Measurements from ENCODE around the gene CENPT.

The CENPT gene

GRCh38 chr16:67801241-67801640 lies 46.3 kb downstream of the CENPT start:
- H3K4me3 ChIP-seq (ENCODE audit: low read length in 2 of 2), result no peak overlapping the region
- H3K9ac ChIP-seq (ENCODE audit: low read depth in 1 of 2, low read length in 2 of 2), result no peak overlapping the region
- H3K36me3 ChIP-seq (ENCODE audit: control insufficient read depth in 2 of 2, insufficient read depth in 2 of 2, low read length in 2 of 2), result peaks cover 21 to 24% of the 10 kb centered on the region in 2 donors
- peaks cover 9 to 18% of the 10 kb centered on the region in 2 donors for H3K4me1 ChIP-seq (ENCODE audit: control insufficient read depth in 2 of 2, insufficient read depth in 2 of 2, low read length in 2 of 2)
- H3K27ac ChIP-seq (ENCODE audit: low read depth in 2 of 2, low read length in 2 of 2), result no peak overlapping the region
- H3K27me3 ChIP-seq (ENCODE audit: control insufficient read depth in 2 of 2, insufficient read depth in 2 of 2, low read length in 2 of 2), result no peaks in the 10 kb centered on the region
- H3K9me3 ChIP-seq (ENCODE audit: control insufficient read depth in 2 of 2, low read length in 2 of 2), result no peaks in the 10 kb centered on the region

GRCh38 chr16:67800338-67800926 lies 47.1 kb downstream of the CENPT start:
- peaks cover 5 to 12% of the 10 kb centered on the region in 2 donors for H3K4me1 ChIP-seq (ENCODE audit: control insufficient read depth in 2 of 2, insufficient read depth in 2 of 2, low read length in 2 of 2)
- no peak overlapping the region for H3K9ac ChIP-seq (ENCODE audit: low read depth in 1 of 2, low read length in 2 of 2)
- H3K27me3 ChIP-seq (ENCODE audit: control insufficient read depth in 2 of 2, insufficient read depth in 2 of 2, low read length in 2 of 2), result no peaks in the 10 kb centered on the region
- no peak overlapping the region for H3K4me3 ChIP-seq (ENCODE audit: low read length in 2 of 2)
- H3K27ac ChIP-seq (ENCODE audit: low read depth in 2 of 2, low read length in 2 of 2), result no peak overlapping the region
- peaks cover 21 to 24% of the 10 kb centered on the region in 2 donors for H3K36me3 ChIP-seq (ENCODE audit: control insufficient read depth in 2 of 2, insufficient read depth in 2 of 2, low read length in 2 of 2)
- no peaks in the 10 kb centered on the region for H3K9me3 ChIP-seq (ENCODE audit: control insufficient read depth in 2 of 2, low read length in 2 of 2)

- no peaks in the 10 kb centered on the region for H3K27me3 ChIP-seq (ENCODE audit: control insufficient read depth in 2 of 2, insufficient read depth in 2 of 2, low read length in 2 of 2)
- peaks cover 13% of the 10 kb centered on the region in 2 donors for H3K36me3 ChIP-seq (ENCODE audit: control insufficient read depth in 2 of 2, insufficient read depth in 2 of 2, low read length in 2 of 2)
- no peaks in the 10 kb centered on the region for H3K9me3 ChIP-seq (ENCODE audit: control insufficient read depth in 2 of 2, low read length in 2 of 2)
- no peak overlapping the region for H3K9ac ChIP-seq (ENCODE audit: low read depth in 1 of 2, low read length in 2 of 2)
- H3K27ac ChIP-seq (ENCODE audit: low read depth in 2 of 2, low read length in 2 of 2), result no peak overlapping the region
- H3K4me1 ChIP-seq (ENCODE audit: control insufficient read depth in 2 of 2, insufficient read depth in 2 of 2, low read length in 2 of 2), result peaks cover 0 to 3% of the 10 kb centered on the region in 2 donors
- H3K4me3 ChIP-seq (ENCODE audit: low read length in 2 of 2), result no peak overlapping the region
Observed at GRCh38 chr16:67796099-67796718, 51.3 kb downstream of the CENPT start.

GRCh38 chr16:67790071-67790470 lies 57.4 kb downstream of the CENPT start:
- Histone ChIP-seq H3K4me3 (ENCODE audit: low read length in 2 of 2) (no peak overlapping the region), H3K27me3 (ENCODE audit: control insufficient read depth in 2 of 2, insufficient read depth in 2 of 2, low read length in 2 of 2) (no peaks in the 10 kb centered on the region), H3K27ac (ENCODE audit: low read depth in 2 of 2, low read length in 2 of 2) (no peak overlapping the region), H3K36me3 (ENCODE audit: control insufficient read depth in 2 of 2, insufficient read depth in 2 of 2, low read length in 2 of 2) (no peaks in the 10 kb centered on the region), H3K9ac (ENCODE audit: low read depth in 1 of 2, low read length in 2 of 2) (no peak overlapping the region), H3K4me1 (ENCODE audit: control insufficient read depth in 2 of 2, insufficient read depth in 2 of 2, low read length in 2 of 2) (no peaks in the 10 kb centered on the region), H3K9me3 (ENCODE audit: control insufficient read depth in 2 of 2, low read length in 2 of 2) (no peaks in the 10 kb centered on the region)

- Histone ChIP-seq H3K9ac (ENCODE audit: low read depth in 1 of 2, low read length in 2 of 2) (no peak overlapping the region), H3K9me3 (ENCODE audit: control insufficient read depth in 2 of 2, low read length in 2 of 2) (no peaks in the 10 kb centered on the region), H3K4me1 (ENCODE audit: control insufficient read depth in 2 of 2, insufficient read depth in 2 of 2, low read length in 2 of 2) (peaks cover 0 to 3% of the 10 kb centered on the region in 2 donors), H3K36me3 (ENCODE audit: control insufficient read depth in 2 of 2, insufficient read depth in 2 of 2, low read length in 2 of 2) (no peaks in the 10 kb centered on the region), H3K27me3 (ENCODE audit: control insufficient read depth in 2 of 2, insufficient read depth in 2 of 2, low read length in 2 of 2) (no peaks in the 10 kb centered on the region), H3K27ac (ENCODE audit: low read depth in 2 of 2, low read length in 2 of 2) (no peak overlapping the region), H3K4me3 (ENCODE audit: low read length in 2 of 2) (no peak overlapping the region)
Observed at GRCh38 chr16:67786491-67786890, 61.0 kb downstream of the CENPT start.

- Histone ChIP-seq H3K9me3 (ENCODE audit: control insufficient read depth in 2 of 2, low read length in 2 of 2) (no peaks in the 10 kb centered on the region), H3K9ac (ENCODE audit: low read depth in 1 of 2, low read length in 2 of 2) (no peak overlapping the region), H3K27me3 (ENCODE audit: control insufficient read depth in 2 of 2, insufficient read depth in 2 of 2, low read length in 2 of 2) (no peaks in the 10 kb centered on the region), H3K4me1 (ENCODE audit: control insufficient read depth in 2 of 2, insufficient read depth in 2 of 2, low read length in 2 of 2) (peaks cover 0 to 3% of the 10 kb centered on the region in 2 donors), H3K4me3 (ENCODE audit: low read length in 2 of 2) (no peak overlapping the region), H3K36me3 (ENCODE audit: control insufficient read depth in 2 of 2, insufficient read depth in 2 of 2, low read length in 2 of 2) (no peaks in the 10 kb centered on the region), H3K27ac (ENCODE audit: low read depth in 2 of 2, low read length in 2 of 2) (no peak overlapping the region)
Observed at GRCh38 chr16:67783353-67783725, 64.2 kb downstream of the CENPT start.

GRCh38 chr16:67782567-67783352 lies 64.7 kb downstream of the CENPT start:
- H3K27ac ChIP-seq (ENCODE audit: low read depth in 2 of 2, low read length in 2 of 2), result no peak overlapping the region
- no peak overlapping the region for H3K9ac ChIP-seq (ENCODE audit: low read depth in 1 of 2, low read length in 2 of 2)
- H3K4me1 ChIP-seq (ENCODE audit: control insufficient read depth in 2 of 2, insufficient read depth in 2 of 2, low read length in 2 of 2), result peaks cover 0 to 3% of the 10 kb centered on the region in 2 donors
- H3K27me3 ChIP-seq (ENCODE audit: control insufficient read depth in 2 of 2, insufficient read depth in 2 of 2, low read length in 2 of 2), result no peaks in the 10 kb centered on the region
- H3K4me3 ChIP-seq (ENCODE audit: low read length in 2 of 2), result no peak overlapping the region
- H3K36me3 ChIP-seq (ENCODE audit: control insufficient read depth in 2 of 2, insufficient read depth in 2 of 2, low read length in 2 of 2), result peaks cover 0 to 1% of the 10 kb centered on the region in 2 donors
- H3K9me3 ChIP-seq (ENCODE audit: control insufficient read depth in 2 of 2, low read length in 2 of 2), result no peaks in the 10 kb centered on the region

GRCh38 chr16:67781565-67781921 lies 66.0 kb downstream of the CENPT start:
- H3K4me3 ChIP-seq (ENCODE audit: low read length in 2 of 2), result no peak overlapping the region
- no peaks in the 10 kb centered on the region for H3K9me3 ChIP-seq (ENCODE audit: control insufficient read depth in 2 of 2, low read length in 2 of 2)
- no peak overlapping the region for H3K9ac ChIP-seq (ENCODE audit: low read depth in 1 of 2, low read length in 2 of 2)
- no peaks in the 10 kb centered on the region for H3K27me3 ChIP-seq (ENCODE audit: control insufficient read depth in 2 of 2, insufficient read depth in 2 of 2, low read length in 2 of 2)
- H3K4me1 ChIP-seq (ENCODE audit: control insufficient read depth in 2 of 2, insufficient read depth in 2 of 2, low read length in 2 of 2), result peaks cover 0 to 3% of the 10 kb centered on the region in 2 donors
- no peak overlapping the region for H3K27ac ChIP-seq (ENCODE audit: low read depth in 2 of 2, low read length in 2 of 2)
- H3K36me3 ChIP-seq (ENCODE audit: control insufficient read depth in 2 of 2, insufficient read depth in 2 of 2, low read length in 2 of 2), result peaks cover 0 to 2% of the 10 kb centered on the region in 2 donors

- Histone ChIP-seq H3K27ac (ENCODE audit: low read depth in 2 of 2, low read length in 2 of 2) (no peak overlapping the region), H3K9me3 (ENCODE audit: control insufficient read depth in 2 of 2, low read length in 2 of 2) (no peaks in the 10 kb centered on the region), H3K4me3 (ENCODE audit: low read length in 2 of 2) (no peak overlapping the region), H3K4me1 (ENCODE audit: control insufficient read depth in 2 of 2, insufficient read depth in 2 of 2, low read length in 2 of 2) (peaks cover 0 to 3% of the 10 kb centered on the region in 2 donors), H3K27me3 (ENCODE audit: control insufficient read depth in 2 of 2, insufficient read depth in 2 of 2, low read length in 2 of 2) (no peaks in the 10 kb centered on the region), H3K36me3 (ENCODE audit: control insufficient read depth in 2 of 2, insufficient read depth in 2 of 2, low read length in 2 of 2) (peaks cover 0 to 2% of the 10 kb centered on the region in 2 donors), H3K9ac (ENCODE audit: low read depth in 1 of 2, low read length in 2 of 2) (no peak overlapping the region)
Observed at GRCh38 chr16:67780847-67781564, 66.5 kb downstream of the CENPT start.
